Neural progenitor cell (in vitro differentiated cells): ENCODE results near the gene SLX9. TPM values are rescaled to one million over a fixed set of nuclear protein-coding genes. Genes with fewer than 3 reads are reported as not detected.

Experiments used
- DNase-seq: peaks from one replicate; pipeline ENCODE4 v3.0.0-alpha.2; 2016; ENCODE audit warnings: low spot score
- H2AFZ ChIP-seq: fragments of 200-600 bp; sonication (generic); replicated peaks from 2 replicates; pipeline ENCODE4 v1.6.1; 2016; ENCODE audit warnings: antibody characterized with exemption
- H3F3A ChIP-seq: fragments of 200-600 bp; sonication (generic); 2 replicates; pipeline ENCODE4 v1.6.1; 2016; ENCODE audit warnings: antibody characterized with exemption, low read depth
- H3K27ac ChIP-seq: fragments of 200-600 bp; sonication (generic); 2 replicates; pipeline ENCODE4 v1.5.1; 2016; ENCODE audit warnings: mild to moderate bottlenecking
- H3K27me3 ChIP-seq: fragments of 200-600 bp; sonication (generic); 2 replicates; pipeline ENCODE4 v1.6.1; 2016; ENCODE audit warnings: mild to moderate bottlenecking, moderate library complexity
- H3K36me3 ChIP-seq: fragments of 200-600 bp; sonication (generic); 2 replicates; pipeline ENCODE4 v1.5.1; 2016
- H3K4me1 ChIP-seq: fragments of 200-600 bp; sonication (generic); 2 replicates; pipeline ENCODE4 v1.6.1; 2016; ENCODE audit warnings: mixed run types
- H3K4me2 ChIP-seq: fragments of 200-600 bp; sonication (generic); 2 replicates; pipeline ENCODE4 v1.6.1; 2016
- H3K4me3 ChIP-seq: fragments of 200-600 bp; sonication (generic); 2 replicates; pipeline ENCODE4 v1.5.1; 2016
- H3K79me2 ChIP-seq: fragments of 200-600 bp; sonication (generic); 2 replicates; pipeline ENCODE4 v1.6.1; 2016; ENCODE audit warnings: low read depth
- H3K9ac ChIP-seq: fragments of 200-600 bp; sonication (generic); 2 replicates; pipeline ENCODE4 v1.6.1; 2016
- H3K9me3 ChIP-seq: fragments of 200-600 bp; sonication (generic); 2 replicates; pipeline ENCODE4 v1.5.1; 2016; ENCODE audit warnings: low read depth
- H4K20me1 ChIP-seq: fragments of 200-600 bp; sonication (generic); 2 replicates; pipeline ENCODE4 v1.6.1; 2016; ENCODE audit warnings: low read depth
- H3K27ac Mint-ChIP-seq: 3 replicates; pipeline ENCODE4 v1.8.0; 2021; ENCODE audit warnings: mixed read lengths
- H3K27me3 Mint-ChIP-seq: 2 replicates; pipeline ENCODE4 v1.8.0; 2022; ENCODE audit warnings: low read depth, mild to moderate bottlenecking, inconsistent platforms, moderate library complexity, mixed read lengths; ENCODE audit not compliant: insufficient read depth
- H3K36me3 Mint-ChIP-seq: 3 replicates; pipeline ENCODE4 v1.8.0; 2021; ENCODE audit warnings: mixed read lengths
- H3K4me1 Mint-ChIP-seq: 3 replicates; pipeline ENCODE4 v1.8.0; 2021; ENCODE audit warnings: mixed read lengths
- H3K4me3 Mint-ChIP-seq: 3 replicates; pipeline ENCODE4 v1.8.0; 2021; ENCODE audit warnings: mild to moderate bottlenecking, moderate library complexity, mixed read lengths
- H3K9me3 Mint-ChIP-seq: 3 replicates; pipeline ENCODE4 v1.8.0; 2020; ENCODE audit warnings: mixed read lengths
- EZH2 ChIP-seq: fragments of 200-600 bp; sonication (generic); IDR thresholded peaks from 2 replicates; pipeline ENCODE4 v1.6.1; 2017; ENCODE audit warnings: antibody characterized with exemption, mild to moderate bottlenecking, moderate library complexity
- EZH2phosphoT487 ChIP-seq: fragments of 200-600 bp; sonication (generic); IDR thresholded peaks from 2 replicates; pipeline ENCODE4 v1.6.1; 2017; ENCODE audit warnings: antibody characterized with exemption
- total RNA-seq: library from RNA; depleted of rRNA; stranded (reverse); fragments of >200 nt; gene quantifications from 2 replicates; pipeline ENCODE4 v1.2.3, GENCODE V29; 2015; ENCODE audit warnings: low replicate concordance
- TF ChIP-seq, protein P1 (sequence below): fragments of 200-600 bp; sonication (generic); IDR thresholded peaks from 2 replicates; pipeline ENCODE4 v1.5.1; 2017; ENCODE audit warnings: antibody characterized with exemption, mild to moderate bottlenecking

Gene SLX9
- total RNA-seq, 1 donor from 2014 or later, result 4.7 TPM

- Histone ChIP-seq H3K4me3 (no peak overlapping the region), H3F3A (no peaks in the 10 kb centered on the region), H3K27me3 (no peaks in the 10 kb centered on the region), H3K9ac (no peak overlapping the region), H3K79me2 (no peaks in the 10 kb centered on the region), H3K9me3 (no peaks in the 10 kb centered on the region), H3K27ac (no peak overlapping the region), H3K4me2 (no peak overlapping the region), H4K20me1 (no peaks in the 10 kb centered on the region), H3K4me1 (peaks cover 13% of the 10 kb centered on the region), H3K36me3 (no peaks in the 10 kb centered on the region), H2AFZ (no peak overlapping the region)
- Mint-ChIP-seq H3K9me3 (no peaks in the 10 kb centered on the region), H3K27me3 (peaks cover 12% of the 10 kb centered on the region), H3K36me3 (no peaks in the 10 kb centered on the region), H3K27ac (no peak overlapping the region), H3K4me3 (no peak overlapping the region), H3K4me1 (peaks cover 10% of the 10 kb centered on the region)
- no peak for DNase-seq
- no peak for TF ChIP-seq EZH2phosphoT487
These were observed 31.6 kb upstream of the SLX9 start for GRCh38 chr21:44907966-44908895.

DNA sequence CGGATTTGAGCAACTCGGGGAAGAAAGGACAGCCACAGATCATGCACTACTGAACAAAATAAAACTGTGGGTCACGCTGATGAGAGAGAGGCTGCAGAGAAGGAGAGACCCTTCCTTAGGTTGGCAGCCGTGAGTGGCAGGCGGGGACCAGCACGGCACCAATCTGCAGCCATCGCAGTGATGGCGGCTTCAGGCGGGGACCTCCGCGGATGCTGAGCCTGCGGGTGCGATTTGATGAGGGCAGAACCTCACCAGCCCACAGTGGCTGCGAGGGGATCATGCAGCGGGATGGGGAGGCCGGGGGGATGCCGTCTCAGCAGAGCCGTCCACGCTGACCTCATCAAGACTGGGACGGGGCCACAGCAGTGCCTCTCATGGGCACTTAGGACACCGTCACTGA, 30.9 kb upstream of the SLX9 start:
- H3K36me3 Mint-ChIP-seq, result no peaks in the 10 kb centered on the region
- H3K4me3 ChIP-seq, result no peak overlapping the region
- TF ChIP-seq, protein P1, sequence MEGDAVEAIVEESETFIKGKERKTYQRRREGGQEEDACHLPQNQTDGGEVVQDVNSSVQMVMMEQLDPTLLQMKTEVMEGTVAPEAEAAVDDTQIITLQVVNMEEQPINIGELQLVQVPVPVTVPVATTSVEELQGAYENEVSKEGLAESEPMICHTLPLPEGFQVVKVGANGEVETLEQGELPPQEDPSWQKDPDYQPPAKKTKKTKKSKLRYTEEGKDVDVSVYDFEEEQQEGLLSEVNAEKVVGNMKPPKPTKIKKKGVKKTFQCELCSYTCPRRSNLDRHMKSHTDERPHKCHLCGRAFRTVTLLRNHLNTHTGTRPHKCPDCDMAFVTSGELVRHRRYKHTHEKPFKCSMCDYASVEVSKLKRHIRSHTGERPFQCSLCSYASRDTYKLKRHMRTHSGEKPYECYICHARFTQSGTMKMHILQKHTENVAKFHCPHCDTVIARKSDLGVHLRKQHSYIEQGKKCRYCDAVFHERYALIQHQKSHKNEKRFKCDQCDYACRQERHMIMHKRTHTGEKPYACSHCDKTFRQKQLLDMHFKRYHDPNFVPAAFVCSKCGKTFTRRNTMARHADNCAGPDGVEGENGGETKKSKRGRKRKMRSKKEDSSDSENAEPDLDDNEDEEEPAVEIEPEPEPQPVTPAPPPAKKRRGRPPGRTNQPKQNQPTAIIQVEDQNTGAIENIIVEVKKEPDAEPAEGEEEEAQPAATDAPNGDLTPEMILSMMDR, result no peak
- TF ChIP-seq EZH2, result no peak
- no peak for TF ChIP-seq EZH2phosphoT487

DNA sequence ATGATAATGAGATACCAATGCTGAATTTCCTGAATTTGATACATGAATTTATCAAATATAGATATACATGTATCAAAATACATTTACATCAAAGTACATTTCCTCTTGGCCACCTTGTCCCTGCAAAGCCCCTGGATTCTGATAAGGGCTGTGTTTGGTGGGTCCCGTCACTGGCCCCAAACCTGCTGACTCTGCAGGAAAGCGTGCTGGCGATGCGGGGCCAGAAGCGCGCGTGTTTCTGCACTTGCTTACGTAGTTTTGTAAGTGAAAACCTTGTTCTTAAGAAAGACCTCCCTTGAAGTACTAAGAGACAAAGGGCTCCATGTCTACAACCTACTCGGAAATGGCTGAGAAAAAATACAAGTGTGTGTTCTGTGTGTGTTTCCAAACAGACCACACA, 30.1 kb upstream of the SLX9 start:
- DNase-seq, result no peak
- Histone ChIP-seq H3K4me3 (no peak overlapping the region), H3K79me2 (no peaks in the 10 kb centered on the region), H3K27ac (no peak overlapping the region), H4K20me1 (no peaks in the 10 kb centered on the region), H3K9me3 (no peaks in the 10 kb centered on the region), H3K4me2 (no peak overlapping the region), H3F3A (no peaks in the 10 kb centered on the region), H3K4me1 (peaks cover 13% of the 10 kb centered on the region), H2AFZ (no peak overlapping the region), H3K36me3 (no peaks in the 10 kb centered on the region), H3K9ac (no peak overlapping the region), H3K27me3 (no peaks in the 10 kb centered on the region)
- no peak for TF ChIP-seq EZH2
- TF ChIP-seq, protein P1, result no peak
- no peak for TF ChIP-seq EZH2phosphoT487
- no peaks in the 10 kb centered on the region for H3K36me3 Mint-ChIP-seq
- H3K4me1 Mint-ChIP-seq, result peaks cover 7% of the 10 kb centered on the region
- H3K4me3 Mint-ChIP-seq, result no peak overlapping the region
- no peak overlapping the region for H3K27ac Mint-ChIP-seq
- H3K27me3 Mint-ChIP-seq, result peaks cover 6% of the 10 kb centered on the region
- H3K9me3 Mint-ChIP-seq, result no peaks in the 10 kb centered on the region

More for the DNA sequence above, 30.9 kb upstream of the SLX9 start:
- Histone ChIP-seq H3K79me2 (no peaks in the 10 kb centered on the region), H3K4me2 (no peak overlapping the region), H4K20me1 (no peaks in the 10 kb centered on the region), H3K36me3 (no peaks in the 10 kb centered on the region), H3K27ac (no peak overlapping the region), H3F3A (no peaks in the 10 kb centered on the region), H3K9me3 (no peaks in the 10 kb centered on the region), H3K4me1 (peaks cover 13% of the 10 kb centered on the region), H2AFZ (no peak overlapping the region), H3K9ac (no peak overlapping the region), H3K27me3 (no peaks in the 10 kb centered on the region)
- Mint-ChIP-seq H3K27me3 (peaks cover 12% of the 10 kb centered on the region), H3K4me3 (no peak overlapping the region), H3K27ac (no peak overlapping the region), H3K4me1 (peaks cover 10% of the 10 kb centered on the region), H3K9me3 (no peaks in the 10 kb centered on the region)
- no peak for DNase-seq
